Measurements from ENCODE around the gene MRGPRE.

MRGPRE gene

GRCh38 chr11:3213659-3214419 is 18.4 kb downstream of the MRGPRE start:
- DNase-seq (ENCODE audit: low read depth in 2 of 2), result no peak

DNA sequence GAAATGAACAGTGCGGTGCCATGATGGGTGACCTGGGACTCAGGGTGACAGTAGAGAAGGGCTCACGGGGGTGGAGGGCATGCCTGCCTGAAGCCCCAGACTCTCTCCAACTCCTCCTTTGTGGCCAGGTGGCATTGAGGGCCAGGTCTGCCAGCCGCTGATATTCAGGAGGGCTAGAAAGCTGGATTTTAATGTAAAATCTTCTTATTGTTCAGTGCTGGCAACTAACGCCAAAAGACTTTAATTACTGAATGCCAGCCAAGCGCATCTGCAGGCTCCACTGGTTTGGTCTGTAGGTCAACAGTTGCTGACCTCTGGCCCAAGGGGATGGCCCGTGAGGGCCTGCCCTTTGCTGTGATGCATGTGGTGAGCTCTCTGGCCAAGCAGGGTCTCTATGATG is 23.9 kb downstream of the MRGPRE start:
- no peak for DNase-seq (ENCODE audit: low read depth in 2 of 2)

DNA sequence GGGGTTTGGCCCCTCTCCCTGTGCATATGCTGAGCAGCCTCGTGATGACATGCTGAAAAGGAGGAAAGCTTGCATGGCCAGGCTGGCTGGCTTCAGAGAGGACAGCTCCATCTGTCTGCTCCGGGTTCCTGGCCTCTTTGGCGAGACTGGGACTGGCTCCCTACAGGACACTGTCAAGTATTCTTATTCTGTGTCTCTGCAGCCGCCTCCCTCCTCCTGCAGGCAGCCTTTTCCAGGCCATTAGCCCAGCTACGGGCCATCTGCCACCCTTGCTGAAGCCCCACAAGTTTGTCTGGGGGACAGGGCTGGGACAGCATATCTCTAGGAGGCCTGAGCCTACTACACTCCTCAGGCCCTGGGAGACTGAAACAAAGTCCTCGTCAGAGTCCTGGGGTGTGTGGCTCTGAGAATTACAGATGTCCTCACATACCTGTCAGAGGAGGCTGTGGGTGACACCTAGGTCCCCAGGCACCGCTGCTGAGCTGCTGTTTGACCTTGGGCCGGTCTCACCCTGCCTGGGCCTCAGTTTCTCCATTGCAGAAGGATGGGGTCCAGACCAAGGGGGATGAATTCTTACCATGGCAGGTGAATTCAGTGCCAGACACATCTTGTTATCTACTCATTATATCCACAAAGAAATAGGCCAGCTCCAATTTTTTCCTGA is 24.6 kb downstream of the MRGPRE start:
- DNase-seq (ENCODE audit: low read depth in 2 of 2), result no peak

- DNase-seq (ENCODE audit: low read depth in 2 of 2), result no peak
Measured at GRCh38 chr11:3206922-3207204, 25.4 kb downstream of the MRGPRE start.

DNA sequence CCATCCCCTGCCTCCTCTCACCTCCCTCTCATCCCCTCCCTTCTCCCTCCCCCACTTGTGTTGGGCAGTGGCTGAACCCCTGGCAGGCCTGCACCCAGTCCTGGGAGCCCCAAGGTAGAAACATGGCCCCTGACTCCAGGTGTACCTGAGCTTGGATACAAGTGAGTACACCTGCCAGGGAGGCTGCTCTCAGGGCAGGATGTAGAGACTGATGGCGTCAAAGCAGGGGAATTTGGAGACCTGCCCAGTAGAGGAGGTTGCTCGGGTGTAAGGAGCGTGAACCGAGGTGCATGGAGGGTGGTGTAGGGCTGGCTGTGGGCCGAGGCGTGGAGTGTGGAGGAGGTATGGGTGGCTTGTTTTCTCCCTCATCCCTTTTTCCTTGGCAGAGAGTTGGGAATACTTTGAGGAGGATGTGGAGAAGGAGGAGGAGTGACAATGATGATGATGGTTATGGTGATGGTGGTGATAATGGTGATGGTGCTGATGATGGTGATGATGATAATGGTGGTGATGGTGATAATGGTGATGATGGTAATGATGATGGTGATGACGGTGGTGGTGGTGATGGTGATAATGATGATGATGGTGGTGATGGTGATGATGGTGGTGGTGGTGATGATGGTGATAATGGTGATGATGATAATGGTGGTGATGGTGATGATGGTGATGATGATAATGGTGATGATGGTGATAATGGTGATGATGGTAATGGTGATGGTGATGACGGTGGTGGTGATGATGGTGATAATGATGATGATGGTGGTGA is 25.9 kb downstream of the MRGPRE start:
- no peak for DNase-seq (ENCODE audit: low read depth in 2 of 2)

DNA sequence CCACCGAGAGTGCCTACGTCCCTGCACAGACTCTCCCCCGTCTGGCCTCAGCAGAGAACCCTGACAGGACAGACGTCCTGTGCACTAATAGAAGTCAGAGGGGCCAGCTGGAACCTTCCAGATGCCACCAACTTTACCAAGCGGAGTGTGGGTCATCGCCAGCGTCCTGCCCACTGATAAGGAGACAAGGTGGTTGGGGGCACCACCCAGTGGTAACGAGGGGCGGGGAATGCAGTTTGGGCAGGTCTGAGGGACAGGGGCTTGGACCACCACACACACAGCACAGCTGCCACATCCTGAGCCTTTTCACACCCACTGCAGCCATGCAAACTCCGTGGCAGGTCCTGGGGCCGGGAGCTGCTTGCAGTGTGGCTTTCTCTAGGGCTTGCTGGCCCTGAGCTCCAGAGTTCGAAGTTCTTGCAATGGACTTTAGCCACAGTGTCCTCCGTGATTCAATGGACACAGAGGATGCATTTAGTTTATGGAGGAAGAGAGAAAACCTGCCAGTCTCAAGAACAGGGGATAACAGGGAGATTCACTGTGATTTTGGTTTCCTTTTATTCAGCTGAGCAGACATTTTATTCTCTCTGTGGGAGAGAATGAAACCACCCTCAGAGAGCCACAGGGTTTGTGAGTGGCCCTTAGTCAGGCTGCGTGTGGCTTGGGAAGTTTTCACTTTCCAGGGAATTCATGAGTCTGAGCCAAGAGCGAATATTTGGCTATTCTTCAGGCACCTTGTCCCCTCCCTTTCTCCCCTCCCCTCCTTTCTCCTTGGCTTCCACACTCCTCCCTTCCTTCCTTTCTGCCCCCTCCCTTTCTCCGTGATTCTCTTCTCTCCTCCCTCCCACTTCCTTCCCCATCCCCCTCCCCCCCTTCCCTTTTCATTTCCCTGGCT is 26.7 kb downstream of the MRGPRE start:
- no peak for DNase-seq (ENCODE audit: low read depth in 2 of 2)

DNA sequence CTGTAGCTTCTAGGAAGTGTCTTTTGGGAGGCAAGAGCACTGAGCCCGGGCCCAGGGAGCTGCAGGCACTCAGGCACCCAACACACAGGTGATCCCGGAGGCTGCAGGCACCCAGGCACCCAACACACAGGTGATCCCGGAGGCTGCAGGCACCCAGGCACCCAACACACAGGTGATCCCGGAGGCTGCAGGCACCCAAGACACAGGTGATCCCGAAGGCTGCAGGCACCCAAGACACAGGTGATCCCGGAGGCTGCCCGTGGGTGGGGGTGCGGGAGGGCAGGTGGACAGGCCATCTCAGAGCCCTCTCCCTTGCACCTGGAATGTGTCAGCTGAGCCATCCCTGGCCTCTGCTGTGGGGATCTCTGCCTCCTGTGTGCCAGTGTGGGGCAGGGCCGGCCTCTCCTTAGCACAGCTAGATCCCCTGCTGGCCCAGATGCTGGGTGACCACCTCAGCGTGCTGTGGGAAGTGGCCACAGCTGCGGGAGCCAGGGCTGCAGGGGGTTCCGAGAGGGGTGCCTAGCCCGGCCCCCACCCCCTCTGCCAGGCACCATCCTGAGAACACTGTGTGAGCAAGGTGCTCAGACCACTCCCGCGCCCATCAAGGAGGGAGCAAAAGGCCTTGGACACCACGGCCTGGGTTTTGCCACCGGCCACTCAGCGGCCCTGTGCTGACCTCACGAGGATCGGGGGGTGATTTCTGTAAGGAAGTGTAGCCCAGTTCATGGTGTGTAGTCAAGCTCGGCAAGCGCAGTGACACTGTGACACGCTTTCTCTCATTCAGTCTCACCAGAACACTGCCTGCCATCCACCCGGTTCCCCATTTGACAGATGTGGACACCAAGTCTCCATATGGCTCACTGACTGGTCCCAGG is 27.8 kb downstream of the MRGPRE start:
- DNase-seq (ENCODE audit: low read depth in 2 of 2), result no peak

- DNase-seq (ENCODE audit: low read depth in 2 of 2), result no peak
Measured at GRCh38 chr11:3203221-3204043, 28.8 kb downstream of the MRGPRE start.

GRCh38 chr11:3202759-3203158 is 29.5 kb downstream of the MRGPRE start:
- DNase-seq (ENCODE audit: low read depth in 2 of 2), result no peak

GRCh38 chr11:3202305-3202704 is 29.9 kb downstream of the MRGPRE start:
- no peak for DNase-seq (ENCODE audit: low read depth in 2 of 2)

- no peak for DNase-seq (ENCODE audit: low read depth in 2 of 2)
Measured at GRCh38 chr11:3201677-3202181, 30.5 kb downstream of the MRGPRE start.

DNA sequence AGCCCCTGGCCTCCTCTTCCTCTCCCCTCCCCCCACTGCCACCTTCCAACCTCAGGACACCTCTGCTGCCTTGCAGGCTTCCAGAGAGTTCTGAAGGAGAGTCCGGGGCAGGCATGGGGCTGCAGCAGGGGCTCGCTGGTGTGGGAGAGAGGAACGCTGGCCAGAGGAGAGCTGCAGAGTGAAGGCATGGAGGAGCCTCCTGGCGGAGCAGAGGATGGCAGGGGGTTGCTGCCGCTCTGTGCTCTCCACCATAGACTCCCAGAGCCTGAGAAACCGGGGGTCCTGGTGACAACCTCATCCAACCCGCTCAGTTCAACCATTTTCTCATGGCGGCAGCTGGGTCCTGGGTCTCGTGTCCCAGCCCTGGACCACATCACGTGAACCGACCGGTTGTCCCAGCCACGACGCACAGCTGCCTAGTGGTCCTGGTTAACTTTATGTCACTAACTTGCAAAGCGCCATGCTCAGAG is 31.1 kb downstream of the MRGPRE start:
- no peak for DNase-seq (ENCODE audit: low read depth in 2 of 2)

GRCh38 chr11:3200388-3201111 is 31.7 kb downstream of the MRGPRE start:
- DNase-seq (ENCODE audit: low read depth in 2 of 2), result no peak

DNA sequence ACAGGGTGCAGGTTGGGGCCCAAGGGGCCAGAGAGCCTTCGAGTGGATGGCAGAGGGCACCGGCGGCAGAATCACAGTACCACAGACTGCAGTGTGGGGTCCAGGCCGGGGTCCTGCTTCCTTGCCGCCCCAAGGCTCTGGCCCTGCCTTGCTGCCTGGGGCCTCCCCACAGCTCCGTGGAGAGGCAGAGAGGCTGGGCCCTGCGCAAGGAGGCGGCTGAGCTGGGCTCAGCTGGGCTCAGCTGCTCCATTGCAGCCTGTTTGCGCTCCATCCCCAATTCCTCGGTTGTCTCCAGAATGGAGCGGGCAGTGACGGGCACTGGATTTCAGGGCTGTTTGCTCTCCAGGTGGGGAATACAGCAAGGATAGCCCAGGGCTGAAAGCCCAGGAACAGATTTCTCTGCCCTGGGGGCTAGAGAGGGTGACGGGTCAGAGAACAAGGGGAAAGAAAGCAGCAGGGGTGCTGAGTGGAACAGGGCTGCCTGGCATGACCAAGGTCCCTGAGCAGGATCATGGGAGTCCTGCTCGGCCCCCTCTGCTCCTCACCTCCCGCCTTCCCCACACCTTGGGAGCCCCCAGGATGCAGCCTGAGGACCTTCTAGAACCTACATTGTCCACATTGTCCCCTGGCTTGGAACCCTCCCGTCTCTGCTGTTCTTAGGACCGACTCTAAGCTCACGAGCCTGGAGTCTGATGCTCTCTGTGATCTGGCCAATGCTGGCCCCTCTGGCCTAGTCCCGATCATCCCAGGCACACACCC is 32.5 kb downstream of the MRGPRE start:
- DNase-seq (ENCODE audit: low read depth in 2 of 2), result no peak

DNA sequence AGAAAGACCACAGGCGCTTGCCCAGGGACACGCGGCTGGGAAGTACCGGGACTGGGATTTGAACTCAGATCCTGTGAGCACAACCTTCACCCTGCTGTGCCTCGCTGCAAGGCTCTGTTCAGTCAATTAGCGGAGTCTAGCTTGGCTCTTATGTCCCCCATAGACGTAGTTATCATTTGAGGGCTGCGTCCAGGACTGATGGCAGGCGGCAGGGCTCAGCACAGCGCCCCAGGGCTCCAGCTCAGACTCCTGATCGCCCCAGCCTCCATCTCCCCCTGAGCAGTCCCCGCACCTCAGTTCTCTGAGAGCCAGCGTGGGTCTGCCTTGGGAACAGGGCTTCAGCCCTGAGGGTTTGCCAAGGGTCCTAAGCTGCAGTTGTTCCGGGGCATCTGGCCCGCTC is 33.4 kb downstream of the MRGPRE start:
- no peak for DNase-seq (ENCODE audit: low read depth in 2 of 2)

DNA sequence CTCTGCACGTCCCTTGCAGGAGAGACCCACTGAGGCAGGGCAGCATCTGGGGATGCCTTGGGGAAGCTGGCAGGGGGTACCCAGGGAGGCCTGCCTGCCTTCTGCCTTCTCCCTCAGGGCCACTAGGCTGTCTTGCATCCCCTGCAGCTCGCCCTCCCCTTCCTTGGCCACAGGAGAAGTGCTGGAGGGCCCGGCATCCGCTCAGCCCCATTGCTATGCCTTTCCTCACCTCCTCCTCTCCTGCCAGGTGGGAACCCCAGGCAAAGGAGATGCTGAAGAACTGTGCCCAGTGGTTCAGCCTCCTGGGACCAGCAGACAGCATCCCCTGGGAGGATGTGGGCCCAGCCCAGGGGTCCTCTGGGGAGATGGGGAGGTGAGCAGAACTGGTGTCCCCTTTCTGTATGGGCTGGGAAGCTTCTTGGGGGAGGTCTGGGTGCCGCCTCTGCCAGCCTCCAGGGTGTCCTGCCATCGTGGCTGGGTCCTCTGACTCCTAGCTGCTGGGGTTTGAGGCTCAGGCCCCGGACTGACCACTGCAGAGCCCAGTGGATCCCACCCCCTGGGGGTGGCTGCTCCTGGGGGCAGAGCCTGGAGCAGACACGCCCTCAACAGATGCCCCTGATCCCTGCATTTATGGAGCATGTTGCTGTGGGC is 34.2 kb downstream of the MRGPRE start:
- no peak for DNase-seq (ENCODE audit: low read depth in 2 of 2)

DNA sequence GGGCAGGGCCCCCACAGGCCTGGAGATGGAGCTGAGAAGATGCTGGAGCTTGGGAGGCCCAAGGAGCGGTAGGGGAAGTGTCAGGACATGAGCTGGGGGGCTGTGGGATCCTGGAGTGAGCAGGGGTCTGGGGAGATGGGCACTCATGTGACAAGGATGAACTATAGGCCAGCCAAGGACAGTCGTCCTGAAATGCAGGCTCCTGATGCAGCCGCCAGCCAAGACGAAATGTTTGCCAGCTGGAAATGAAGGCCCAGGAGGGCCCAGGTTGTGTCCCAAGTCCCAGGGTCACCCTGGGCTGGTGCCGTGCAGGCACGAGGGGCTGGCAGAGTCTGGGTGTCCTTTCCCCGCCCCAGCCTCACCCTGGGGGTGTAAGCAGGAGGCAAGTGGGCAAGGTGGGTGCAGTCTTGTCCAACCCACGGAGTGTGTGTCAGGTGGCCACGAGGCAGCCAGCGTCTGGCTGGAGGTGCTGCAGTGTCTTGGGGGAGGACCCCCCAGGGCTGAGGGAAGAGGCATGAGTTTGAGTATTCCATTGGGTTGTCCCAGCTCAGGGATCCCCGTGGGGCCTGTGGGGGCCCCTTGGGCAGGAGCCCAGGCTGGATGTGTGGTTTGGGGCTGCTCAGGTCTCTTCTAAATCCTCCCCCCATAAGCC is 35.0 kb downstream of the MRGPRE start:
- no peak for DNase-seq (ENCODE audit: low read depth in 2 of 2)

All from stimulated activated CD8-positive, alpha-beta memory T cell treated with anti-CD3 and anti-CD28 coated beads, Interleukin-2, amount 100 ng/mL, for 48 hours (primary cell).